GM23248 (cell line): ENCODE data around the gene CHST4. TPM values are rescaled to one million over a fixed set of nuclear protein-coding genes. Genes with fewer than 3 reads are reported as not detected.

Experiments
- DNase-seq: peaks from one replicate; pipeline ENCODE4 v3.0.0-alpha.2; 2015
- H2AFZ ChIP-seq: fragments of 200-600 bp; sonication (generic); 2 replicates; pipeline ENCODE4 v1.6.1; 2016; ENCODE audit warnings: antibody characterized with exemption
- H3F3A ChIP-seq: fragments of 200-600 bp; sonication (generic); 2 replicates; pipeline ENCODE4 v1.6.1; 2016; ENCODE audit warnings: mild to moderate bottlenecking, antibody characterized with exemption, mixed run types; ENCODE audit not compliant: insufficient read depth
- H3K27ac ChIP-seq: fragments of 200-600 bp; sonication (generic); 2 replicates; pipeline ENCODE4 v1.5.1; 2016; ENCODE audit warnings: mild to moderate bottlenecking
- H3K27me3 ChIP-seq: fragments of 200-600 bp; sonication (generic); replicated peaks from 2 replicates; pipeline ENCODE4 v1.6.1; 2016; ENCODE audit warnings: mild to moderate bottlenecking; ENCODE audit not compliant: insufficient read depth
- H3K36me3 ChIP-seq: fragments of 200-600 bp; sonication (generic); 2 replicates; pipeline ENCODE4 v1.6.1; 2016; ENCODE audit warnings: low read depth, mild to moderate bottlenecking
- H3K4me1 ChIP-seq: fragments of 200-600 bp; sonication (generic); 2 replicates; pipeline ENCODE4 v1.6.1; 2016; ENCODE audit warnings: mild to moderate bottlenecking; ENCODE audit not compliant: insufficient read depth
- H3K4me2 ChIP-seq: fragments of 200-600 bp; sonication (generic); one replicate; pipeline ENCODE4 v1.6.1; 2016; ENCODE audit warnings: mild to moderate bottlenecking; ENCODE audit not compliant: unreplicated experiment
- H3K4me3 ChIP-seq: fragments of 200-600 bp; sonication (generic); 2 replicates; pipeline ENCODE4 v1.5.1; 2016; ENCODE audit warnings: mild to moderate bottlenecking
- H3K79me2 ChIP-seq: fragments of 200-600 bp; sonication (generic); 2 replicates; pipeline ENCODE4 v1.6.1; 2016; ENCODE audit warnings: mild to moderate bottlenecking; ENCODE audit not compliant: insufficient read depth
- H3K9ac ChIP-seq: fragments of 200-600 bp; sonication (generic); 2 replicates; pipeline ENCODE4 v1.6.1; 2016; ENCODE audit warnings: mild to moderate bottlenecking
- H3K9me2 ChIP-seq: fragments of 200-600 bp; sonication (generic); 2 replicates; pipeline ENCODE4 v1.6.1; 2016; ENCODE audit warnings: mixed run types, mild to moderate bottlenecking, moderate library complexity; ENCODE audit not compliant: insufficient read depth
- H3K9me3 ChIP-seq: fragments of 200-600 bp; sonication (generic); one replicate; pipeline ENCODE4 v1.6.1; 2017; ENCODE audit warnings: low read depth
- H4K20me1 ChIP-seq: fragments of 200-600 bp; sonication (generic); 2 replicates; pipeline ENCODE4 v1.6.0; 2016; ENCODE audit not compliant: insufficient read depth
- EZH2 ChIP-seq: fragments of 200-600 bp; sonication (generic); IDR thresholded peaks from 2 replicates; pipeline ENCODE4 v1.6.1; 2018; ENCODE audit warnings: antibody characterized with exemption, mild to moderate bottlenecking; ENCODE audit not compliant: insufficient read depth, poor library complexity, severe bottlenecking
- EZH2phosphoT487 ChIP-seq: fragments of 200-600 bp; sonication (generic); IDR thresholded peaks from 2 replicates; pipeline ENCODE4 v1.6.1; 2018; ENCODE audit warnings: antibody characterized with exemption, moderate library complexity, mild to moderate bottlenecking, low read depth; ENCODE audit not compliant: insufficient read depth
- WGBS, 2 experiments: methylation state at CpG; one replicate each; pipeline ENCODE4 v1.1.6; 2015 to 2017; ENCODE audit warnings: low lambda C conversion rate in 2 of 2, low coverage in 1 of 2; ENCODE audit errors: missing lambda C conversion rate in 2 of 2; 5-methylcytosine and 5-hydroxymethylcytosine counted together
- in situ Hi-C: fragments of 300-500 bp; cut with MboI; formaldehyde crosslinking; loops from 2 replicates; pipeline ENCODE4 v1.15.0; 2020
- polyA plus RNA-seq: library from polyadenylated mRNA; unstranded; fragments of >200 nt; fragmentation: Nextera tagmentation; extraction: Ambion mirVana; gene quantifications from 2 replicates; pipeline ENCODE4 v1.2.1, GENCODE V29; 2016
- total RNA-seq: library from RNA; depleted of rRNA; stranded (reverse); fragments of >200 nt; shearing (Covaris generic); gene quantifications from 2 replicates; pipeline ENCODE4 v1.2.3, GENCODE V29; 2014

Gene CHST4
- total and polyA plus RNA-seq, 2 experiments from 2014 or later = not detected

GRCh38 chr16:71565812-71566700 is 39.8 kb downstream of the CHST4 start:
- TF ChIP-seq EZH2phosphoT487 (no peak), EZH2 (no peak)
- peak overlapping the region; percentile 92 for H3K4me2 ChIP-seq
- peak overlapping the region; percentile 80; the same call in 1 of the 2 replicates for H3K9ac ChIP-seq
- peaks cover 6% of the 10 kb centered on the region for H3F3A ChIP-seq
- no peak for DNase-seq
- H2AFZ ChIP-seq = peak overlapping the region; percentile 98
- H3K27ac ChIP-seq = peak overlapping the region; percentile 59; the same call in 1 of the 2 replicates
- no peaks in the 10 kb centered on the region for H3K9me2 ChIP-seq
- H3K4me1 ChIP-seq = no peaks in the 10 kb centered on the region
- H3K9me3 ChIP-seq = no peaks in the 10 kb centered on the region
- 91 to 92% methylated on average over 9 of the region's 9 CpGs for WGBS, 2 experiments
- in situ Hi-C loops = no loop called here
- no peaks in the 10 kb centered on the region for H3K36me3 ChIP-seq
- H3K4me3 ChIP-seq = peak overlapping the region; percentile 80; the same call in 1 of the 2 replicates
- H4K20me1 ChIP-seq = no peaks in the 10 kb centered on the region
- H3K79me2 ChIP-seq = no peaks in the 10 kb centered on the region
- H3K27me3 ChIP-seq = no peaks in the 10 kb centered on the region

- Histone ChIP-seq H3K36me3 (no peaks in the 10 kb centered on the region), H3F3A (peaks cover 6% of the 10 kb centered on the region), H3K4me1 (no peaks in the 10 kb centered on the region), H3K27ac (no peak overlapping the region), H3K79me2 (no peaks in the 10 kb centered on the region), H3K9me2 (no peaks in the 10 kb centered on the region), H2AFZ (no peak overlapping the region), H4K20me1 (no peaks in the 10 kb centered on the region), H3K27me3 (peaks cover 10% of the 10 kb centered on the region; the same call in 1 of the 2 replicates), H3K9me3 (no peaks in the 10 kb centered on the region), H3K4me3 (no peak overlapping the region), H3K4me2 (no peak overlapping the region), H3K9ac (no peak overlapping the region)
- TF ChIP-seq EZH2 (no peak), EZH2phosphoT487 (no peak)
- in situ Hi-C loops = no loop called here
- no peak for DNase-seq
- WGBS, 2 experiments = 90 to 93% methylated on average over 8 of the region's 8 CpGs
Measured at GRCh38 chr16:71567931-71568330, 41.7 kb downstream of the CHST4 start.

DNA sequence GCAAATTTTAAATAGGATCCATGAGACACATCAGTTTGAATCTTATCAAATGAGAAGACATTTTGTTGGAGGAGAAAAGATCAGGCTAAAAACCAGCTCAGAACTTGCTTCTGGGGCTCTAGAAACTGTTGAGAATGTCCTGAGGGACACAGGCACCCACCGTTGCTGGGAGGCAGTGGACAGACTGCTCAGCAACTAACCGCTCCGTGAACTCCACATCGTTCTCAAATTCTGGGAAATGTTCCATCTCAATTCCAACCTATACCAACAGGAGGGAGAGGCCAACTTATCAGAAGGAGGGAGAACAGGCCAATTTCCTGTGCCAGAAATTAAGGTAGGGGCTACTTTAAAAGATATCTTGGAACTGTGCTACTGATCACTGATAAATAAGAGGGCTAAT is 42.3 kb downstream of the CHST4 start:
- Histone ChIP-seq H3K4me3 (no peak overlapping the region), H3K27ac (no peak overlapping the region), H3K9ac (no peak overlapping the region), H3K9me2 (no peaks in the 10 kb centered on the region), H2AFZ (no peak overlapping the region), H3K79me2 (no peaks in the 10 kb centered on the region), H3K27me3 (peaks cover 10% of the 10 kb centered on the region; the same call in 1 of the 2 replicates), H4K20me1 (no peaks in the 10 kb centered on the region), H3F3A (peaks cover 6% of the 10 kb centered on the region), H3K9me3 (no peaks in the 10 kb centered on the region), H3K4me2 (no peak overlapping the region), H3K36me3 (no peaks in the 10 kb centered on the region), H3K4me1 (no peaks in the 10 kb centered on the region)
- no peak for DNase-seq
- in situ Hi-C loops = no loop called here
- TF ChIP-seq EZH2phosphoT487 = no peak
- TF ChIP-seq EZH2 = no peak
- WGBS, 2 experiments = 85 to 90% methylated on average over 4 of the region's 4 CpGs

DNA sequence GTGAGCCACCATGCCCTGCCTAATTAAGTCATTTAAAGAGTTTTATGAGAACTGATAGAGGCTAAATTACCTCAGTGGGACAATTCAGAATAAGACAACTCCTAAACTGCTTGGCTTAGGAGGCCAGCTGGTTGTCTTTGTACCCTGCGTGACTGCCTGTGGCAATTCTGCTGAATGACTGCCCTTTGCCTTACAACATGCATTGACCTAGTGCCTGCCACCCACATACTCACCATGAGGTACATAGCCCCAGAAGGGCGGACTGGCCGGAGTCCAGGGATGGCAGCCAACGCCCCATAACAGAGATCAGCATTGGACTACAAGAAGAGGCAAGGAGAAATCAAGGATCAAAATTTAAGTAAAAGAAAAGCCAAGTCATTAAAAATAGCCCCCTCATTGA is 43.4 kb downstream of the CHST4 start:
- H3K9me2 ChIP-seq = no peaks in the 10 kb centered on the region
- H3K27ac ChIP-seq = no peak overlapping the region
- peaks cover 6% of the 10 kb centered on the region for H3F3A ChIP-seq
- no peak overlapping the region for H3K4me2 ChIP-seq
- no peaks in the 10 kb centered on the region for H3K79me2 ChIP-seq
- DNase-seq = no peak
- no peak overlapping the region for H3K4me3 ChIP-seq
- H4K20me1 ChIP-seq = no peaks in the 10 kb centered on the region
- 56 to 61% methylated on average over 4 of the region's 4 CpGs for WGBS, 2 experiments
- in situ Hi-C loops = no loop called here
- H2AFZ ChIP-seq = no peak overlapping the region
- H3K9ac ChIP-seq = no peak overlapping the region
- H3K4me1 ChIP-seq = no peaks in the 10 kb centered on the region
- no peaks in the 10 kb centered on the region for H3K36me3 ChIP-seq
- TF ChIP-seq EZH2 = no peak
- TF ChIP-seq EZH2phosphoT487 = no peak
- peaks cover 12% of the 10 kb centered on the region; the same call in 1 of the 2 replicates for H3K27me3 ChIP-seq
- no peaks in the 10 kb centered on the region for H3K9me3 ChIP-seq
